Liver (tissue), 3 donors: ENCODE results near the gene PHF20.

Experiments
- ATF3 ChIP-seq: IDR thresholded peaks from 2 replicates; pipeline ENCODE4 v1.6.1; 2016; ENCODE audit warnings: antibody characterized with exemption
- CTCF ChIP-seq: fragments of 150-350 bp; IDR thresholded peaks from 2 replicates; pipeline ENCODE4 v1.5.1; 2017; ENCODE audit warnings: improper control_type of control experiment, low read depth, low read length; ENCODE audit not compliant: missing input control
- EGR1 ChIP-seq, 2 donors: IDR thresholded peaks; 2 replicates each; pipeline ENCODE4 v1.6.1; 2016 to 2018; ENCODE audit warnings: antibody characterized with exemption in 2 of 2, low read depth in 2 of 2
- FOXA2 ChIP-seq: IDR thresholded peaks from 2 replicates; pipeline ENCODE4 v1.6.1; 2016; ENCODE audit warnings: antibody characterized with exemption
- GABPA ChIP-seq, 2 donors: IDR thresholded peaks in 1 of 2; conservative IDR thresholded peaks in 1 of 2; 2 replicates each; pipeline ENCODE4 v1.6.1; 2016; ENCODE audit warnings: antibody characterized with exemption in 2 of 2, mild to moderate bottlenecking in 1 of 2, moderate library complexity in 1 of 2
- MAX ChIP-seq: IDR thresholded peaks from 2 replicates; pipeline ENCODE4 v1.6.1; 2016; ENCODE audit warnings: antibody characterized with exemption
- RAD21 ChIP-seq, 2 donors: IDR thresholded peaks; 2 replicates each; pipeline ENCODE4 v1.6.1; 2016; ENCODE audit warnings: antibody characterized with exemption in 2 of 2, mild to moderate bottlenecking in 2 of 2
- REST ChIP-seq: IDR thresholded peaks from 2 replicates; pipeline ENCODE4 v1.6.1; 2016; ENCODE audit warnings: antibody characterized with exemption, mild to moderate bottlenecking
- SP1 ChIP-seq: IDR thresholded peaks from 2 replicates; pipeline ENCODE4 v1.6.1; 2018; ENCODE audit warnings: antibody characterized with exemption, mild to moderate bottlenecking
- TAF1 ChIP-seq: conservative IDR thresholded peaks from 2 replicates; pipeline ENCODE4 v1.6.1; 2016; ENCODE audit warnings: antibody characterized with exemption, mild to moderate bottlenecking
- YY1 ChIP-seq: IDR thresholded peaks from 2 replicates; pipeline ENCODE4 v1.6.1; 2016; ENCODE audit warnings: antibody characterized with exemption, mild to moderate bottlenecking
- ZBTB33 ChIP-seq: IDR thresholded peaks from 2 replicates; pipeline ENCODE4 v1.6.1; 2016; ENCODE audit warnings: antibody characterized with exemption
- donor health status: healthy.
- donor health status: healthy.

GRCh38 chr20:35734374-35734773 is 37.4 kb upstream of the PHF20 start:
- TF ChIP-seq CTCF, result no peak
- TF ChIP-seq RAD21 (IDR thresholded peaks at IDR 0.05), result no peak
- TF ChIP-seq REST, result no peak
- no peak for TF ChIP-seq MAX
- no peak for TF ChIP-seq GABPA (IDR thresholded peaks at IDR 0.05 in 1 of 2, conservative IDR thresholded peaks at IDR 0.05 in 1 of 2)
- no peak for TF ChIP-seq SP1
- TF ChIP-seq ZBTB33, result no peak
- TF ChIP-seq EGR1 (IDR thresholded peaks at IDR 0.05; ENCODE audit: low read depth in 2 of 2), result no peak
- no peak for TF ChIP-seq TAF1
- no peak for TF ChIP-seq FOXA2
- no peak for TF ChIP-seq YY1
- TF ChIP-seq ATF3, result no peak
